HepG2 (cell line): ENCODE results near the gene CARHSP1. TPM values are rescaled to one million over a fixed set of nuclear protein-coding genes. Genes with fewer than 3 reads are reported as not detected.

ENCODE experiments used
- CENPT ChIP-seq: sonication (generic); formaldehyde crosslinking; IDR thresholded peaks from 2 replicates; pipeline ENCODE4 v1.8.0; 2022; ENCODE audit warnings: low read depth, mild to moderate bottlenecking, moderate library complexity, missing genetic modification reagents
- ETV6 ChIP-seq: sonication (generic); formaldehyde crosslinking; conservative IDR thresholded peaks from 2 replicates; pipeline ENCODE4 v1.4.0; 2020; ENCODE audit warnings: missing genetic modification reagents
- FOXA3 ChIP-seq: IDR thresholded peaks from 2 replicates; pipeline ENCODE4 v1.6.1; 2016; ENCODE audit warnings: missing genetic modification reagents, missing compliant biosample characterization
- MAF1 ChIP-seq: sonication (generic); formaldehyde crosslinking; IDR thresholded peaks from 2 replicates; pipeline ENCODE4 v1.5.0; 2020; ENCODE audit warnings: missing genetic modification reagents, borderline replicate concordance
- PPARG ChIP-seq: conservative IDR thresholded peaks from 2 replicates; pipeline ENCODE4 v1.6.1; 2016; ENCODE audit warnings: missing biosample characterization, missing genetic modification reagents
- SKI ChIP-seq: fragments of 450-650 bp; IDR thresholded peaks from one replicate; pipeline ENCODE4 v1.6.1; 2018; ENCODE audit warnings: mild to moderate bottlenecking; ENCODE audit not compliant: partially characterized antibody
- SMAD9 ChIP-seq: sonication (generic); formaldehyde crosslinking; IDR thresholded peaks from 2 replicates; pipeline ENCODE4 v1.5.1; 2020; ENCODE audit warnings: mild to moderate bottlenecking, missing genetic modification reagents
- TP53 ChIP-seq: sonication (generic); formaldehyde crosslinking; conservative IDR thresholded peaks from 2 replicates; pipeline ENCODE4 v1.4.0; 2020; ENCODE audit warnings: missing genetic modification reagents
- ZBTB8A ChIP-seq: sonication (generic); formaldehyde crosslinking; IDR thresholded peaks from 2 replicates; pipeline ENCODE4 v1.4.0; 2020; ENCODE audit warnings: mild to moderate bottlenecking, low read depth, missing genetic modification reagents, borderline replicate concordance
- ZMAT3 ChIP-seq: sonication (generic); formaldehyde crosslinking; conservative IDR thresholded peaks from 2 replicates; pipeline ENCODE4 v1.7.0; 2021; ENCODE audit warnings: missing genetic modification reagents
- ZNF232 ChIP-seq: sonication (generic); formaldehyde crosslinking; IDR thresholded peaks from 2 replicates; pipeline ENCODE4 v1.4.0; 2020; ENCODE audit warnings: missing genetic modification reagents, borderline replicate concordance
- ZNF431 ChIP-seq: sonication (generic); formaldehyde crosslinking; IDR thresholded peaks from 2 replicates; pipeline ENCODE4 v1.9.0; 2022; ENCODE audit warnings: missing genetic modification reagents, low read depth, mild to moderate bottlenecking, borderline replicate concordance
- ZNF558 ChIP-seq: sonication (generic); formaldehyde crosslinking; IDR thresholded peaks from 2 replicates; pipeline ENCODE4 v1.9.0; 2022; ENCODE audit warnings: mild to moderate bottlenecking, missing genetic modification reagents, borderline replicate concordance
- ZNF703 ChIP-seq: sonication (generic); formaldehyde crosslinking; IDR thresholded peaks from 2 replicates; pipeline ENCODE4 v1.5.1; 2020; ENCODE audit warnings: missing genetic modification reagents, mild to moderate bottlenecking, moderate library complexity, borderline replicate concordance
- ZSCAN31 ChIP-seq: sonication (generic); formaldehyde crosslinking; IDR thresholded peaks from 2 replicates; pipeline ENCODE4 v1.5.0; 2020; ENCODE audit warnings: low read depth, mild to moderate bottlenecking, missing genetic modification reagents
- polyA plus RNA-seq, 8 experiments: library from polyadenylated mRNA; depleted of rRNA in 3 of 8; stranded (reverse) in 7 of 8; unstranded in 1 of 8; fragments of >200 nt; fragmentation: Illumina TruSeq in 4 of 8; extraction: Trizol in 4 of 8; gene quantifications; 2 replicates each; pipeline versions ENCODE4 v1.2.1 to v1.2.3, GENCODE V29; 2011 to 2016; ENCODE audit warnings: low read depth in 4 of 8, missing spikeins in 1 of 8, mixed read lengths in 1 of 8; ENCODE audit not compliant: insufficient read depth in 1 of 8
- total RNA-seq, 5 experiments: library from RNA; depleted of rRNA; stranded (reverse); fragments of >200 nt; fragmentation: Illumina TruSeq; extraction: Trizol; gene quantifications; 2 replicates each; pipeline ENCODE4 v1.2.3, GENCODE V29; 2016; ENCODE audit warnings: low read depth in 1 of 5
- TF ChIP-seq, protein P1 (sequence below): IDR thresholded peaks from 2 replicates; pipeline ENCODE4 v1.6.1; 2016
- TF ChIP-seq, protein P2 (sequence below): sonication (generic); formaldehyde crosslinking; IDR thresholded peaks from 2 replicates; pipeline ENCODE4 v1.4.0; 2020; ENCODE audit warnings: missing genetic modification reagents
- TF ChIP-seq, protein P3 (sequence below): sonication (generic); formaldehyde crosslinking; IDR thresholded peaks from 2 replicates; pipeline ENCODE4 v1.8.1; 2023; ENCODE audit warnings: mild to moderate bottlenecking, missing genetic modification reagents
- TF ChIP-seq, protein P4 (sequence below): sonication (generic); formaldehyde crosslinking; IDR thresholded peaks from 2 replicates; pipeline ENCODE4 v1.9.0; 2021; ENCODE audit warnings: missing genetic modification reagents, mild to moderate bottlenecking, borderline replicate concordance

Gene CARHSP1
- total and polyA plus RNA-seq, 2 of the 13 experiments (the other 11 are each of a cell fraction or from before 2014, with no cell fraction given), result 173 to 345 TPM

DNA sequence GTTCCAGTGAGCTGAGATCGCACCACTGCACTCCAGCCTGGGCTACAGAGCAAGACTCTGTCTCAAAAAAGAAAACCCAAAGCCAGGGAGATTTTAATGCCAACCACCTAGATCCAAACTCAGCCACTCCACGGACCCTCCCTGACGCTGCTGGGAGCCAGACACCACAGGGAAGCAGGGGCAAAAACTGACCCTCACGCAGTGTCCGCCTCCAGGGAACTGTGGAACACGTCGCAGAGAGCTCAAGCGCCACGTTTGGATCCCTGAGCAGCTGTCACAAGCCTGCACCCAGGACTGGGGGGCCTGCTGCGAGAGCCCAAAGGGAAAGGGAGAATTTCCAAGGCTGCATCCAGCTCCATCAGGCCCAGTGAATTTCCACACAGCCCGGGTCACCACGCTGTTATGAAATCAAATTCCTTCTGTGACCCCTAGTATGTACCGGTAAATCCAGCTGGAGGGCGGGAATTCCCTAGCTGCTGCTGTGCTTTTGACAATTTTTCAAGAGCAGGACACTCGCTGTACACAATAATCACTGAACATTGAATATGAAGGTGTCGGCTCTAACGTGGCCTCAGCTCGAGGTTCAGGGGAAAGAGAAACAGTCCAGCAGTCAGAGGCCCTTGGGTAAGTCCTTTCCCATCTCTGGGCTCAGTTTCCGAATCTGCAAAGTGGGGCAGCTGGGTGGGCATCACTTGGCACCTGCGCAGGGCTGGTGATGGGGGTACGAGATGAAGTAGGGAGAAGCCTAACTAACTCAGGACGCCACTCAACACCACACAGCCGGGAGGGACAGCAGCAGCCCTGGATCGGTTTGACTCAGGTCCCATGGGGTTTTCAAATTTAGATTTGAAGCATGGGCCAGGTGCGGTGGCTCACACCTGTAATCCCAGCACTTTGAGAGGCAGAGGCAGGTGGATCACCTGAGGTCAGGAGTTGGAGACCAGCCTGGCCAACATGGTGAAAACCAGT is 8.6 kb downstream of the CARHSP1 start (continued):
- peak; percentile 61; the same call in 1 of the 2 replicates for TF ChIP-seq PPARG (CRISPR knock-in tag)
- peak; percentile 88 for TF ChIP-seq FOXA3
- TF ChIP-seq ZNF703 (CRISPR knock-in tag), result peak; percentile 63; the same call in 1 of the 2 replicates
- TF ChIP-seq MAF1 (CRISPR knock-in tag), result no peak
- no peak for TF ChIP-seq CENPT (CRISPR knock-in tag)
- TF ChIP-seq ZNF232 (CRISPR knock-in tag), result peak; percentile 35; the same call in 1 of the 2 replicates
- no peak for TF ChIP-seq ZBTB8A (CRISPR knock-in tag)
- TF ChIP-seq, protein P1, sequence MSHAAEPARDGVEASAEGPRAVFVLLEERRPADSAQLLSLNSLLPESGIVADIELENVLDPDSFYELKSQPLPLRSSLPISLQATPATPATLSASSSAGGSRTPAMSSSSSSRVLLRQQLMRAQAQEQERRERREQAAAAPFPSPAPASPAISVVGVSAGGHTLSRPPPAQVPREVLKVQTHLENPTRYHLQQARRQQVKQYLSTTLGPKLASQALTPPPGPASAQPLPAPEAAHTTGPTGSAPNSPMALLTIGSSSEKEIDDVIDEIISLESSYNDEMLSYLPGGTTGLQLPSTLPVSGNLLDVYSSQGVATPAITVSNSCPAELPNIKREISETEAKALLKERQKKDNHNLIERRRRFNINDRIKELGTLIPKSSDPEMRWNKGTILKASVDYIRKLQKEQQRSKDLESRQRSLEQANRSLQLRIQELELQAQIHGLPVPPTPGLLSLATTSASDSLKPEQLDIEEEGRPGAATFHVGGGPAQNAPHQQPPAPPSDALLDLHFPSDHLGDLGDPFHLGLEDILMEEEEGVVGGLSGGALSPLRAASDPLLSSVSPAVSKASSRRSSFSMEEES (CRISPR knock-in tag), result 0 out of 2 replicates have a peak, but pooled peaks have one; percentile 44
- TF ChIP-seq ETV6, result no peak
- TF ChIP-seq, protein P2, sequence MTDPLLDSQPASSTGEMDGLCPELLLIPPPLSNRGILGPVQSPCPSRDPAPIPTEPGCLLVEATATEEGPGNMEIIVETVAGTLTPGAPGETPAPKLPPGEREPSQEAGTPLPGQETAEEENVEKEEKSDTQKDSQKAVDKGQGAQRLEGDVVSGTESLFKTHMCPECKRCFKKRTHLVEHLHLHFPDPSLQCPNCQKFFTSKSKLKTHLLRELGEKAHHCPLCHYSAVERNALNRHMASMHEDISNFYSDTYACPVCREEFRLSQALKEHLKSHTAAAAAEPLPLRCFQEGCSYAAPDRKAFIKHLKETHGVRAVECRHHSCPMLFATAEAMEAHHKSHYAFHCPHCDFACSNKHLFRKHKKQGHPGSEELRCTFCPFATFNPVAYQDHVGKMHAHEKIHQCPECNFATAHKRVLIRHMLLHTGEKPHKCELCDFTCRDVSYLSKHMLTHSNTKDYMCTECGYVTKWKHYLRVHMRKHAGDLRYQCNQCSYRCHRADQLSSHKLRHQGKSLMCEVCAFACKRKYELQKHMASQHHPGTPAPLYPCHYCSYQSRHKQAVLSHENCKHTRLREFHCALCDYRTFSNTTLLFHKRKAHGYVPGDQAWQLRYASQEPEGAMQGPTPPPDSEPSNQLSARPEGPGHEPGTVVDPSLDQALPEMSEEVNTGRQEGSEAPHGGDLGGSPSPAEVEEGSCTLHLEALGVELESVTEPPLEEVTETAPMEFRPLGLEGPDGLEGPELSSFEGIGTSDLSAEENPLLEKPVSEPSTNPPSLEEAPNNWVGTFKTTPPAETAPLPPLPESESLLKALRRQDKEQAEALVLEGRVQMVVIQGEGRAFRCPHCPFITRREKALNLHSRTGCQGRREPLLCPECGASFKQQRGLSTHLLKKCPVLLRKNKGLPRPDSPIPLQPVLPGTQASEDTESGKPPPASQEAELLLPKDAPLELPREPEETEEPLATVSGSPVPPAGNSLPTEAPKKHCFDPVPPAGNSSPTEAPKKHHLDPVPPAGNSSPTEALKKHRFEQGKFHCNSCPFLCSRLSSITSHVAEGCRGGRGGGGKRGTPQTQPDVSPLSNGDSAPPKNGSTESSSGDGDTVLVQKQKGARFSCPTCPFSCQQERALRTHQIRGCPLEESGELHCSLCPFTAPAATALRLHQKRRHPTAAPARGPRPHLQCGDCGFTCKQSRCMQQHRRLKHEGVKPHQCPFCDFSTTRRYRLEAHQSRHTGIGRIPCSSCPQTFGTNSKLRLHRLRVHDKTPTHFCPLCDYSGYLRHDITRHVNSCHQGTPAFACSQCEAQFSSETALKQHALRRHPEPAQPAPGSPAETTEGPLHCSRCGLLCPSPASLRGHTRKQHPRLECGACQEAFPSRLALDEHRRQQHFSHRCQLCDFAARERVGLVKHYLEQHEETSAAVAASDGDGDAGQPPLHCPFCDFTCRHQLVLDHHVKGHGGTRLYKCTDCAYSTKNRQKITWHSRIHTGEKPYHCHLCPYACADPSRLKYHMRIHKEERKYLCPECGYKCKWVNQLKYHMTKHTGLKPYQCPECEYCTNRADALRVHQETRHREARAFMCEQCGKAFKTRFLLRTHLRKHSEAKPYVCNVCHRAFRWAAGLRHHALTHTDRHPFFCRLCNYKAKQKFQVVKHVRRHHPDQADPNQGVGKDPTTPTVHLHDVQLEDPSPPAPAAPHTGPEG, result no peak; the same call in 1 of the 2 replicates
- 0 out of 2 replicates have a peak, but pooled peaks have one; percentile 25 for TF ChIP-seq TP53
- TF ChIP-seq, protein P3, sequence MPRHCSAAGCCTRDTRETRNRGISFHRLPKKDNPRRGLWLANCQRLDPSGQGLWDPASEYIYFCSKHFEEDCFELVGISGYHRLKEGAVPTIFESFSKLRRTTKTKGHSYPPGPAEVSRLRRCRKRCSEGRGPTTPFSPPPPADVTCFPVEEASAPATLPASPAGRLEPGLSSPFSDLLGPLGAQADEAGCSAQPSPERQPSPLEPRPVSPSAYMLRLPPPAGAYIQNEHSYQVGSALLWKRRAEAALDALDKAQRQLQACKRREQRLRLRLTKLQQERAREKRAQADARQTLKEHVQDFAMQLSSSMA (CRISPR knock-in tag), result peak; percentile 29; the same call in 1 of the 2 replicates
- TF ChIP-seq SKI, result peak; percentile 46
- no peak for TF ChIP-seq ZMAT3
- peak; percentile 45 for TF ChIP-seq ZSCAN31
- TF ChIP-seq ZNF558 (CRISPR knock-in tag), result no peak
- TF ChIP-seq SMAD9 (CRISPR knock-in tag), result peak; percentile 78; the same call in 1 of the 2 replicates
- no peak for TF ChIP-seq ZNF431 (CRISPR knock-in tag)
- TF ChIP-seq, protein P4, sequence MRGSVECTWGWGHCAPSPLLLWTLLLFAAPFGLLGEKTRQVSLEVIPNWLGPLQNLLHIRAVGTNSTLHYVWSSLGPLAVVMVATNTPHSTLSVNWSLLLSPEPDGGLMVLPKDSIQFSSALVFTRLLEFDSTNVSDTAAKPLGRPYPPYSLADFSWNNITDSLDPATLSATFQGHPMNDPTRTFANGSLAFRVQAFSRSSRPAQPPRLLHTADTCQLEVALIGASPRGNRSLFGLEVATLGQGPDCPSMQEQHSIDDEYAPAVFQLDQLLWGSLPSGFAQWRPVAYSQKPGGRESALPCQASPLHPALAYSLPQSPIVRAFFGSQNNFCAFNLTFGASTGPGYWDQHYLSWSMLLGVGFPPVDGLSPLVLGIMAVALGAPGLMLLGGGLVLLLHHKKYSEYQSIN, result no peak
